ENCODE measurements around the gene SWAP70. TPM values are rescaled to one million over a fixed set of nuclear protein-coding genes. Genes with fewer than 3 reads are reported as not detected.

Gene SWAP70
- total and polyA plus RNA-seq, 9 of the 15 experiments (the other 6 are each of a cell fraction or from before 2014, with no cell fraction given), result 1.7 to 4.9 (median 3.9) TPM

DNA sequence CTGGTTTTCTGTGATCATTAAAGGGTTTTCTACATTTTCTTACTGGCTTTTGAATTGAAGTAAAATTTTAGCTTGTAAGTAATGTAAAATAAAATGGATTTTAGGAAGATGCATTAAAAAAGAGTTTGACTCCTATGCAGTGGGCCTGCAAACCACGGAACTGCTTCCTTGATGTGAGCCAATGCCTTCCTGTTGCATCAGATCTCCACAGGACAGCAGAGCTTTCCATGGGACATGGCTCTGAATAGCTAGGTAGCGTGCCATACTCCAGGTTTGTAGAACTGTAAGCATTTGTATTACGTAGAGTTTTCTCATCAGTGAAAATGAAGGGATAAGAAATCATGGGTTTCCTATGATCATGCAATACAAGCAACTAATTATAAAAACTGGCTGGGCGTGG lies 133.4 kb downstream of the SWAP70 start:
- CTCF ChIA-PET (ENCODE audit: low intra/inter-chr PET ratio), result no interaction called here
- Histone ChIP-seq H3K9ac (ENCODE audit: insufficient read depth in 1 of 2, low read depth in 2 of 2, low read length in 2 of 2) (no peak overlapping the region), H3K36me3 (ENCODE audit: control insufficient read depth, insufficient read depth, low read length) (no peaks in the 10 kb centered on the region), H3K9me1 (ENCODE audit: control insufficient read depth, insufficient read depth, low read length) (no peaks in the 10 kb centered on the region), H3K4me1 (replicated peaks in 1 of 2; ENCODE audit: control insufficient read depth in 2 of 2, insufficient read depth in 2 of 2, low read length in 2 of 2) (peaks cover 0 to under 1% of the 10 kb centered on the region in 2 experiments; a peak in 1 of 5 replicates), H3K79me2 (ENCODE audit: control insufficient read depth, insufficient read depth, low read length) (no peaks in the 10 kb centered on the region), H3K27me3 (ENCODE audit: control insufficient read depth in 2 of 2, insufficient read depth in 2 of 2, low read length in 2 of 2) (no peaks in the 10 kb centered on the region), H3K27ac (ENCODE audit: extremely low read depth, low read depth, low read length) (no peak overlapping the region), H3K9me3 (replicated peaks; ENCODE audit: control insufficient read depth, insufficient read depth, low read depth, low read length) (no peaks in the 10 kb centered on the region), H2AFZ (ENCODE audit: low read depth, low read length) (no peak overlapping the region), H4K20me1 (replicated peaks; ENCODE audit: control insufficient read depth, insufficient read depth, low read length) (no peaks in the 10 kb centered on the region), H3K4me2 (ENCODE audit: insufficient read depth, low read length) (no peak overlapping the region), H3K4me3 (no peak overlapping the region)
- FAIRE-seq, result no peak
- in situ Hi-C loops (cut with MboI) (no loop called here), intact Hi-C loops (cut with micrococcal nuclease) (no loop called here)
- no peak for DNase-seq (ENCODE audit: extremely low read depth in 1 of 4, low spot score in 3 of 4)
- POLR2A ChIA-PET, result interaction anchor here (1.2 to 2.0 kb wide), 3 partner anchors 9 to 12 kb away, joined by 3 to 8 read pairs (median 6); no protein-coding TSS in a partner anchor
- TF ChIP-seq CEBPG (CRISPR knock-in tag; IDR thresholded peaks at IDR 0.05), result no peak; the same call in 1 of the 2 replicates
- TF ChIP-seq CEBPG (tag; conservative IDR thresholded peaks at IDR 0.05 in 1 of 2, IDR thresholded peaks at IDR 0.05 in 1 of 2), result peak in 1 of 2 experiments; percentile 72; a peak in 1 of 4 replicates
- TF ChIP-seq, protein P1, sequence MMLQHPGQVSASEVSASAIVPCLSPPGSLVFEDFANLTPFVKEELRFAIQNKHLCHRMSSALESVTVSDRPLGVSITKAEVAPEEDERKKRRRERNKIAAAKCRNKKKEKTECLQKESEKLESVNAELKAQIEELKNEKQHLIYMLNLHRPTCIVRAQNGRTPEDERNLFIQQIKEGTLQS (IDR thresholded peaks at IDR 0.05), result peak; percentile 13; the same call in 1 of the 2 replicates
- TF ChIP-seq, protein P1 (CRISPR knock-in tag; conservative IDR thresholded peaks at IDR 0.05), result no peak
- TF ChIP-seq ZNF347 (CRISPR knock-in tag; IDR thresholded peaks at IDR 0.05; ENCODE audit: low read depth), result no peak
- TF ChIP-seq, protein P2, sequence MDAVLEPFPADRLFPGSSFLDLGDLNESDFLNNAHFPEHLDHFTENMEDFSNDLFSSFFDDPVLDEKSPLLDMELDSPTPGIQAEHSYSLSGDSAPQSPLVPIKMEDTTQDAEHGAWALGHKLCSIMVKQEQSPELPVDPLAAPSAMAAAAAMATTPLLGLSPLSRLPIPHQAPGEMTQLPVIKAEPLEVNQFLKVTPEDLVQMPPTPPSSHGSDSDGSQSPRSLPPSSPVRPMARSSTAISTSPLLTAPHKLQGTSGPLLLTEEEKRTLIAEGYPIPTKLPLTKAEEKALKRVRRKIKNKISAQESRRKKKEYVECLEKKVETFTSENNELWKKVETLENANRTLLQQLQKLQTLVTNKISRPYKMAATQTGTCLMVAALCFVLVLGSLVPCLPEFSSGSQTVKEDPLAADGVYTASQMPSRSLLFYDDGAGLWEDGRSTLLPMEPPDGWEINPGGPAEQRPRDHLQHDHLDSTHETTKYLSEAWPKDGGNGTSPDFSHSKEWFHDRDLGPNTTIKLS (IDR thresholded peaks at IDR 0.05; ENCODE audit: borderline replicate concordance, low read depth), result no peak
- 69% methylated on average over 4 of the region's 4 CpGs for WGBS (ENCODE audit: insufficient coverage, low coverage, missing lambda C conversion rate)
- BruUV-seq (replicated peaks), result no TSS peak
- peak; percentile 50; the same call in 2 of the 3 replicates for ATAC-seq

Data from K562 (cell line).